ENCODE data around the gene RBP5.

Gene RBP5

DNA sequence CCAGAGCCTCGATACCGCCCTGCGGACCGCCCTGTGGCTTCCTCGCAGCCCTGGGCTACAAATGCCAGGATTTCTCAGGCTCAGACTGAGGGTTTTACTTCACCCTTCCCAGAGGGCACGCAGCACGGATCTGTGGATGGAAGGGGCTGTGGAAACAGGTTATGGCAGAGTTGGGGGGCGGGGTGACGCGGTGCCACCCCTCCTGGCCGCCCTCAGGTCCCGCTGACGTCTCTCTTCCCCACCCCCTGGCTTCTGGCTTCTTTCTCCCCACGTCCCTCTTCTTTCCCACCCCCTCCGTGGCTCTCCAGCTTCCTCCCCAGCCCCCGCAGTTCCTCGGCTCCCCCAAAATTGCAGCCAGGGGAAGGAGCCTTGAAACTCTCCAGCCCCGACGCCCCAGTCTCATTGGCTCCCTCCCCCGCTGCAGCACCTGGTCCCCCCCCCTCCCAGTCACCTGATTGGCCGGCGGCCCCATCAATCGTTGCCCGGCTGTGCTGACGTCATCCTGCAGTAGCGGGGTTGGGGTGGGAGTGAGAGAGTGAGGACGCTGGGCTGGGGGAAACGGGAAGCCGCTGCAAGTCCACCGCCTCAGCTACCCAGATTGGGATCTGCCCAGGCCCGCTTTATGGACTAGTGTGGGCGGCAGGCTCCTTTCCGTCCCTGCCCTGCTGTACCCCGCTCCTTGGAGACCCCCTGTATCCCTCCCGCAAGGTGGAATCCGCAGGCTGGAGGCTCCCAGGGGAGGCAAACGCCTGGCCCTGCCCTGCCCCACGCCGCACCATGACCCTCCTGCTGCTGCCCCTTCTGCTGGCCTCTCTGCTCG lies 1.4 kb upstream of the RBP5 start, which contains the start of gene CLSTN3:
TSS of gene CLSTN3 (plus strand) at position 500 of the 820 bp plus-strand sequence. CDS start at position 778, 278 bp downstream.
- peak; percentile 35; the same call in 1 of the 2 replicates for TF ChIP-seq POU2F2 (IDR thresholded peaks at IDR 0.05; ENCODE audit: low read depth, low read length)
- no peak for TF ChIP-seq POLR2AphosphoS5 (IDR thresholded peaks at IDR 0.05; ENCODE audit: low read depth, low read length)
- no peak for TF ChIP-seq POLR2A (IDR thresholded peaks at IDR 0.05; ENCODE audit: low read depth, low read length)
- no peak for TF ChIP-seq PAX5 (IDR thresholded peaks at IDR 0.05; ENCODE audit: insufficient read depth, low read length, severe bottlenecking)
- DNase-seq (ENCODE audit: insufficient read length, low spot score), result peak; percentile 99
- no peak for FAIRE-seq

- DNase-seq (ENCODE audit: insufficient read length, low spot score) (no peak), FAIRE-seq (no peak)
Observed at GRCh38 chr12:7129287-7129871, 690 bp upstream of the RBP5 start.

DNA sequence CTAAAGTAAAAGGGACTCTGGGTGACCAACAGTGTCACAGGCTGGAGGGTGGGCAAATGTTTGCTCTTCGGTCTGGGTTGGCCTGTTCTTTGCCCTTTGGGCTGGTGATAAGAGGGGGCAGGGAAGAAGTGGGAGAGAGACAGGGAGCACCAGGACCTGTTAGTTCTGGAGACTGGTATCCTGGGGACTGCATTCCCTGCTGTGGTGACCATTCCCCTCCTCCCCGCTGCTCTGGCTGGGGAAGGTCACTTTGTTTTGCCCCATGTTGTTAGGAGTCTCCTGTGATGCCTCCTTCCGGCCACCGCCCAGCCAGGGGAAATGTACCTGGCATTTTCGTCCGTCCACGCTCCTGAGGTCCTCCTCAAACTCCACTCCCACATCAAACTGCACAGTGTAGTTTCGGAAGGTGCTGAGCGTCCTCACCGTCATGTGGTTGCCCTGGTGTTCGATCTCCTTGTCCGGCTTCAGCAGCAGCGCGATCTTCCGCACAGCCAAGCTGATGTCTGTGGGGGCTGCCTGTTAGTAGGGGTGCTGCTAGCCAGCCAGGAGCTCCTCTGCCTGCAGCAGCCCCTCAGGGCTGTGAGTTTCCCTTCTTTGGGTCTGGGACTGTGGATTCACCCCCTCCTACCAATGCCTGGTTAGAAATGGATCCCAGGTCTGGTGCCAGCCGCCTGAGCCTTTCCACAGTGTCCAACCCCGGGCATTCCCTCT lies 618 bp downstream of the RBP5 start:
- TF ChIP-seq POLR2AphosphoS5 (IDR thresholded peaks at IDR 0.05; ENCODE audit: low read depth, low read length), result no peak
- no peak for TF ChIP-seq TAF1 (IDR thresholded peaks at IDR 0.05; ENCODE audit: low read depth, low read length)
- TF ChIP-seq SPI1 (IDR thresholded peaks at IDR 0.05; ENCODE audit: low read depth, low read length), result no peak
- no peak for TF ChIP-seq POLR2A (IDR thresholded peaks at IDR 0.05; ENCODE audit: low read depth, low read length)
- TF ChIP-seq PAX5 (IDR thresholded peaks at IDR 0.05; ENCODE audit: insufficient read depth, low read length, severe bottlenecking), result no peak
- no peak for TF ChIP-seq POU2F2 (IDR thresholded peaks at IDR 0.05; ENCODE audit: low read depth, low read length)
- DNase-seq (ENCODE audit: insufficient read length, low spot score) (no peak), FAIRE-seq (no peak)

More at GRCh38 chr12:7129287-7129871, 690 bp upstream of the RBP5 start:
- no peak for TF ChIP-seq POU2F2 (IDR thresholded peaks at IDR 0.05; ENCODE audit: low read depth, low read length)
- no peak for TF ChIP-seq PAX5 (IDR thresholded peaks at IDR 0.05; ENCODE audit: insufficient read depth, low read length, severe bottlenecking)
- TF ChIP-seq TAF1 (IDR thresholded peaks at IDR 0.05; ENCODE audit: low read depth, low read length), result no peak
- TF ChIP-seq SPI1 (IDR thresholded peaks at IDR 0.05; ENCODE audit: low read depth, low read length), result no peak
- no peak for TF ChIP-seq POLR2AphosphoS5 (IDR thresholded peaks at IDR 0.05; ENCODE audit: low read depth, low read length)
- no peak for TF ChIP-seq POLR2A (IDR thresholded peaks at IDR 0.05; ENCODE audit: low read depth, low read length)

GRCh38 chr12:7125632-7126227 lies 3.0 kb downstream of the RBP5 start:
- no peak for FAIRE-seq
- TF ChIP-seq POLR2AphosphoS5 (IDR thresholded peaks at IDR 0.05; ENCODE audit: low read depth, low read length) (no peak), PAX5 (IDR thresholded peaks at IDR 0.05; ENCODE audit: insufficient read depth, low read length, severe bottlenecking) (no peak), POU2F2 (IDR thresholded peaks at IDR 0.05; ENCODE audit: low read depth, low read length) (no peak), POLR2A (IDR thresholded peaks at IDR 0.05; ENCODE audit: low read depth, low read length) (no peak), TAF1 (IDR thresholded peaks at IDR 0.05; ENCODE audit: low read depth, low read length) (no peak), SPI1 (IDR thresholded peaks at IDR 0.05; ENCODE audit: low read depth, low read length) (no peak)
- DNase-seq (ENCODE audit: insufficient read length, low spot score), result no peak

- no peak for TF ChIP-seq POLR2A (IDR thresholded peaks at IDR 0.05; ENCODE audit: low read depth, low read length)
- no peak for TF ChIP-seq TAF1 (IDR thresholded peaks at IDR 0.05; ENCODE audit: low read depth, low read length)
- no peak for TF ChIP-seq POLR2AphosphoS5 (IDR thresholded peaks at IDR 0.05; ENCODE audit: low read depth, low read length)
- TF ChIP-seq POU2F2 (IDR thresholded peaks at IDR 0.05; ENCODE audit: low read depth, low read length), result no peak
- TF ChIP-seq SPI1 (IDR thresholded peaks at IDR 0.05; ENCODE audit: low read depth, low read length), result no peak
- no peak for TF ChIP-seq PAX5 (IDR thresholded peaks at IDR 0.05; ENCODE audit: insufficient read depth, low read length, severe bottlenecking)
- no peak for DNase-seq (ENCODE audit: insufficient read length, low spot score)
- FAIRE-seq, result no peak
Observed at GRCh38 chr12:7123806-7124522, 4.7 kb downstream of the RBP5 start.

DNA sequence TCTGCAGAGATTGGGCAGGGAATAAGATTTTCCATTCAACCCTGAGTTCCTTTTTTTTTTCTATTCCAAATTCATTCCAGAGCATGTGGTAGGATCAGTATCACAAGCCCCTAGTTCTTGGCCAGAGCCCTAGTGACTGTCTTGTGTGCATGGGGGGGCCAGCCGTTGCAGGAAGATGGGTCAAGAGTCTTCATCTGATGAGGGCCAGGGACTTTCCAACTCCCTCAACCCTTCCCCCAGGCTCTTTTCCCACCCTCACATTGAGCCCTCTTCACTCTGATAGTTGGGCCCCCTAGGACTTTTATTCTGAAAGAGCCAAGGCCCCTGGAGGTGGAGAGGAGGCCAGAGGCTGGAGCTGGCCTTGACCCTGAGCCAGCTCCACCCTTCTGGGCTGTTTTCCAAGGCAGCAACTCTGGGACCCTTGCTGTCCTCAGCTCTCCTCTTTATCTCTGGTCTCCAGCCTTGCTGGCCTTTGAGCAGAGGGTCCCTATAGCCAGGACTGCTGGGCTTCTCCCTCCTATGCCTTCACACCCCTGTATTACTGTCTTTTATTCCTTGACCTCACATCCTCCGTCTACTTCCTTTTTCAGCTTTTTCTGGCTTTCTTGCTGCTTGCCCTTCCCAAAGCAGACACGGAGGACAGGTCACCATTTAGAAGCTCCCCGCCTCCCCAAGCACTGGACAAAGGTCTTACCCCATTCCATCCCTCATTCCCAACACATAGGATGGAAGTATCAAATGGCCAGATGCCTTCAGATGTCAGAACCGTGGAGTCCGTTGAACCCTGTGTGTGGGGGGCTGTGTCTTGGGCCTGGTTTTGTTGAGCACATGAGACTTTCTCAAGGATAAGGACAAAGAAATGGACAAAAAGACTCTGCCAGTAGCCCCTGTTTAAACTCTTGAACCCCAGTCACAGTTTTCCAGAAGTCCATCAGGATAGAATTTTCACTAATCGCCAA lies 5.6 kb downstream of the RBP5 start:
- no peak for FAIRE-seq
- TF ChIP-seq POLR2AphosphoS5 (IDR thresholded peaks at IDR 0.05; ENCODE audit: low read depth, low read length), result no peak
- TF ChIP-seq SPI1 (IDR thresholded peaks at IDR 0.05; ENCODE audit: low read depth, low read length), result no peak
- TF ChIP-seq TAF1 (IDR thresholded peaks at IDR 0.05; ENCODE audit: low read depth, low read length), result no peak
- TF ChIP-seq POU2F2 (IDR thresholded peaks at IDR 0.05; ENCODE audit: low read depth, low read length), result no peak
- no peak for TF ChIP-seq POLR2A (IDR thresholded peaks at IDR 0.05; ENCODE audit: low read depth, low read length)
- no peak for TF ChIP-seq PAX5 (IDR thresholded peaks at IDR 0.05; ENCODE audit: insufficient read depth, low read length, severe bottlenecking)
- no peak for DNase-seq (ENCODE audit: insufficient read length, low spot score)

DNA sequence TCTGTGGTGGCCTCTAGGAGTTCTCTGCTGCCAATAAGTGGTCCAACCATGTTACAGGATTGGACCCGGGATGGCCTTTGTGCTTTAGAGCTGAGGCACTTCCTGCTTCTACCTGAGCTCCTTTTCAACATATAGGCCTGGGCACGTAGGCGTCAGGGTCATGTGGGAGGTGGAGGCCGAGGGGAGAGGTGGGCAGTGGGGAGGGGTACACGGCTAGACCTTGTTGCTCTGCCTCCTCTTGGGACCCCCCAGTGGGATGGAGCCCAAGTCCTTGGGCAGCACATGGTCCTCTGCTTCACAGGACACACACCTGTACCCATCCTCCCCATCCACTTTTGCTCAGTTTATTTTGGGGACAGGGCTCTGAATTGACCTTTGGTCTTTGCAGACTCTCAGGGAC lies 7.4 kb downstream of the RBP5 start:
- TF ChIP-seq POLR2A (IDR thresholded peaks at IDR 0.05; ENCODE audit: low read depth, low read length) (no peak), POU2F2 (IDR thresholded peaks at IDR 0.05; ENCODE audit: low read depth, low read length) (no peak), TAF1 (IDR thresholded peaks at IDR 0.05; ENCODE audit: low read depth, low read length) (no peak), POLR2AphosphoS5 (IDR thresholded peaks at IDR 0.05; ENCODE audit: low read depth, low read length) (no peak), PAX5 (IDR thresholded peaks at IDR 0.05; ENCODE audit: insufficient read depth, low read length, severe bottlenecking) (no peak), SPI1 (IDR thresholded peaks at IDR 0.05; ENCODE audit: low read depth, low read length) (no peak)
- FAIRE-seq (no peak), DNase-seq (ENCODE audit: insufficient read length, low spot score) (no peak)
